Left lobe of liver (tissue), 2 donors: ENCODE results near the gene LILRB3. TPM values are rescaled to one million over a fixed set of nuclear protein-coding genes. Genes with fewer than 3 reads are reported as not detected.
"Not testable (repeated sequence)": the region's sequence is repeated elsewhere in the genome, so short reads cannot be mapped to it uniquely, and the experiment has no call there.

Experiments
- ATAC-seq: fragments of 200-7000 bp; cut with Tn5 transposase; one replicate; pipeline ENCODE4 v1.9.1; 2020; ENCODE audit warnings: mild to moderate bottlenecking, moderate library complexity
- DNase-seq: peaks from one replicate; pipeline ENCODE4 v3.0.0-alpha.2; 2020; ENCODE audit warnings: low spot score
- total RNA-seq: library from RNA; stranded (reverse); gene quantifications from one replicate; pipeline ENCODE4 v1.2.1, GENCODE V29; 2021
- donor health status: DM: no; HTN: no; CAD: no; lungs with moderate emphysema.
- donor health status: DM: no; HTN: yes; CAD: no.

LILRB3 gene
- total RNA-seq, 1 donor from 2014 or later = 1.2 TPM

- ATAC-seq, DNase-seq: not testable (repeated sequence)
Observed at GRCh38 chr19:54171736-54172431, 50.9 kb downstream of the LILRB3 start.

GRCh38 chr19:54169149-54169740, 53.6 kb downstream of the LILRB3 start:
- DNase-seq = no peak
- ATAC-seq = no peak

- ATAC-seq (peak; percentile 97), DNase-seq (peak; percentile 88)
Observed at GRCh38 chr19:54168174-54168917, 54.5 kb downstream of the LILRB3 start.

Other genes starting within 250 kb of the LILRB3 start
- not detected for gene CACNG6, start 231.4 kb downstream of the LILRB3 start, total RNA-seq
- gene VSTM1, start 159.1 kb downstream of the LILRB3 start, total RNA-seq = not detected
- not detected for gene TARM1, start 141.6 kb downstream of the LILRB3 start, total RNA-seq
- 0.91 TPM for gene OSCAR, start 122.2 kb downstream of the LILRB3 start, total RNA-seq
- 74.5 TPM for gene NDUFA3, start 120.2 kb downstream of the LILRB3 start, total RNA-seq
- gene TFPT, start 107.3 kb downstream of the LILRB3 start, total RNA-seq = 4.3 TPM
- 23.2 TPM for gene PRPF31, start 107.3 kb downstream of the LILRB3 start, total RNA-seq
- 19.0 TPM for gene CNOT3, start 85.2 kb downstream of the LILRB3 start, total RNA-seq
- 1.3 TPM for gene LENG1, start 63.3 kb downstream of the LILRB3 start, total RNA-seq
- gene TMC4, start 49.8 kb downstream of the LILRB3 start, total RNA-seq = 1.9 TPM
- 34.3 TPM for gene MBOAT7, start 33.4 kb downstream of the LILRB3 start, total RNA-seq
- gene TSEN34, start 31.7 kb downstream of the LILRB3 start, total RNA-seq = 17.4 TPM
- 482 TPM for gene RPS9, start 22.1 kb downstream of the LILRB3 start, total RNA-seq
- 0.75 TPM for gene LILRA6, start 19.8 kb upstream of the LILRB3 start, total RNA-seq
- 8.7 TPM for gene LILRB5, start 34.3 kb upstream of the LILRB3 start, total RNA-seq
- gene LILRB2, start 58.1 kb upstream of the LILRB3 start, total RNA-seq = 1.7 TPM
- gene LILRA5, start 90.2 kb upstream of the LILRB3 start, total RNA-seq = 1.4 TPM
- gene LILRA4, start 116.2 kb upstream of the LILRB3 start, total RNA-seq = not detected
- gene LAIR1, start 141.9 kb upstream of the LILRB3 start, total RNA-seq = 3.1 TPM
- gene TTYH1, start 192.5 kb upstream of the LILRB3 start, total RNA-seq = 0.33 TPM
- gene LENG8, start 226.2 kb upstream of the LILRB3 start, total RNA-seq = 57.8 TPM
- 2.2 TPM for gene LENG9, start 240.8 kb upstream of the LILRB3 start, total RNA-seq